Progenitor cell of endocrine pancreas (in vitro differentiated cells): ENCODE measurements around the gene ASB6. TPM values are rescaled to one million over a fixed set of nuclear protein-coding genes. Genes with fewer than 3 reads are reported as not detected.
A peak's percentile ranks its signal among the peaks of the same experiment; 100 is the strongest.

ENCODE experiments used
- DNase-seq: peaks from one replicate; pipeline ENCODE4 v3.0.0; 2021; ENCODE audit warnings: low spot score; ENCODE audit not compliant: unreplicated experiment
- H3K27ac Mint-ChIP-seq: 2 replicates; pipeline ENCODE4 v1.8.0; 2021; ENCODE audit warnings: mild to moderate bottlenecking, moderate library complexity, mixed read lengths
- H3K27me3 Mint-ChIP-seq: 2 replicates; pipeline ENCODE4 v1.8.0; 2021; ENCODE audit warnings: mixed read lengths
- H3K36me3 Mint-ChIP-seq: 2 replicates; pipeline ENCODE4 v1.8.0; 2022; ENCODE audit warnings: mixed read lengths; ENCODE audit not compliant: insufficient read depth
- H3K4me1 Mint-ChIP-seq: 2 replicates; pipeline ENCODE4 v1.8.0; 2021; ENCODE audit warnings: low read depth, mixed read lengths
- H3K4me3 Mint-ChIP-seq: 2 replicates; pipeline ENCODE4 v1.8.0; 2021; ENCODE audit warnings: low read depth, mild to moderate bottlenecking, moderate library complexity, mixed read lengths
- H3K9me3 Mint-ChIP-seq: 2 replicates; pipeline ENCODE4 v1.8.0; 2021; ENCODE audit warnings: low read depth, mixed read lengths
- total RNA-seq: library from RNA; stranded (reverse); gene quantifications from 2 replicates; pipeline ENCODE4 v1.2.1, GENCODE V29; 2021
- TF ChIP-seq, protein P1 (sequence below): fragments of 200-600 bp; sonication (generic); IDR thresholded peaks from one replicate; pipeline ENCODE4 v1.5.0; 2021; ENCODE audit warnings: antibody characterized with exemption, mild to moderate bottlenecking; ENCODE audit not compliant: unreplicated experiment

The ASB6 gene
- total RNA-seq, 1 donor from 2014 or later: 19.7 TPM

DNA sequence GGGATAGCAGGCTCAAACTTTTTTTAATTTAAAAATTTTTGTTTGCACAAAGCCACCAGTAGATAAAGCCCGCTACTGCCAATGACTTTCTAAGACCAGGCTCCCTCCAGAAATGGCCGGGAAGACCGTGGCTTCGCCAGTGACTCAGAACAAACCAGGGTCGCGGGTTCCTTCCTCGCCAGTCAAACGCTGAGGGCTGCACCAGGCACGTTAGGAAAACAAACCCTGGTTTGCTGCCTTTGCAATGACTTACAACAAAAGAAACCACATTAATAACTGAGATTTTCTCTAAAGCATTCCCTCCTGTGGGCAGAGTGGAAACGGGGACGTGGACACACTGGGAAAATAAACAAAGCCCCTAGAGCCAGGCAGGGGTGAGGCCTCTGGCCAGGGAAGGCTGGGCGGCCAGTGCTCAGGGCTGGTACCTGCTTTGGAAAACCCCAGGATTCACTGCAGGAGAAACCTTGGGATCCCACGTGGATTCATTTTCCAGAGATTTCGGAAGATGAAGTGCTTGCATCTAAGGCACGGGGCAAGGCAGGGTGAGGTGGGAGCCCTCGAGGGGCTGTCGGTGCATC, 27.3 kb upstream of the ASB6 start:
- H3K9me3 Mint-ChIP-seq: no peaks in the 10 kb centered on the region
- TF ChIP-seq, protein P1, sequence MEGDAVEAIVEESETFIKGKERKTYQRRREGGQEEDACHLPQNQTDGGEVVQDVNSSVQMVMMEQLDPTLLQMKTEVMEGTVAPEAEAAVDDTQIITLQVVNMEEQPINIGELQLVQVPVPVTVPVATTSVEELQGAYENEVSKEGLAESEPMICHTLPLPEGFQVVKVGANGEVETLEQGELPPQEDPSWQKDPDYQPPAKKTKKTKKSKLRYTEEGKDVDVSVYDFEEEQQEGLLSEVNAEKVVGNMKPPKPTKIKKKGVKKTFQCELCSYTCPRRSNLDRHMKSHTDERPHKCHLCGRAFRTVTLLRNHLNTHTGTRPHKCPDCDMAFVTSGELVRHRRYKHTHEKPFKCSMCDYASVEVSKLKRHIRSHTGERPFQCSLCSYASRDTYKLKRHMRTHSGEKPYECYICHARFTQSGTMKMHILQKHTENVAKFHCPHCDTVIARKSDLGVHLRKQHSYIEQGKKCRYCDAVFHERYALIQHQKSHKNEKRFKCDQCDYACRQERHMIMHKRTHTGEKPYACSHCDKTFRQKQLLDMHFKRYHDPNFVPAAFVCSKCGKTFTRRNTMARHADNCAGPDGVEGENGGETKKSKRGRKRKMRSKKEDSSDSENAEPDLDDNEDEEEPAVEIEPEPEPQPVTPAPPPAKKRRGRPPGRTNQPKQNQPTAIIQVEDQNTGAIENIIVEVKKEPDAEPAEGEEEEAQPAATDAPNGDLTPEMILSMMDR: no peak

DNA sequence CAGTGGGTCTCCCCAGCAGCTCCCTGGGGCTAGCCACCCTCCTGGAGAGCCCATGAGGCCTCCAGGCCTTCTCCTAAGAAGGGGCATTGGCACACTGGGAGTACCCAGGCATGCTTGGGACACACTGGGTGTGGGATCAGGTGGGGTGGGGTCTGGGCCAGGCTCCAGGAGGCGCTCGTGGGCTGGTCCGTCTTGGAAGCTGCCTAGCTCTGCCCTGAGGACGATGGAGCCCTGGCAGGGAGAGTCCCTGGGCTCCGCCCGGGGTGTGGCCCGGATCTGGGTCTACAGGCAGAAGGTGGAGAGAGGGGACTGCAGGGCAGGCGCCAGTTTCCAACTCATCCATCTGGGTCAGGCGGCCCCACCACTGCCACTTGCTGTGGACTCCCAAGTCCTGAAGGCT, 25.9 kb upstream of the ASB6 start:
- TF ChIP-seq, protein P1: no peak
- Mint-ChIP-seq H3K36me3 (no peaks in the 10 kb centered on the region), H3K27me3 (peaks cover 25% of the 10 kb centered on the region), H3K4me3 (no peak overlapping the region), H3K27ac (no peak overlapping the region), H3K9me3 (no peaks in the 10 kb centered on the region), H3K4me1 (no peaks in the 10 kb centered on the region)
- DNase-seq: no peak

More for the DNA sequence above, 27.3 kb upstream of the ASB6 start:
- H3K4me1 Mint-ChIP-seq: no peaks in the 10 kb centered on the region
- H3K4me3 Mint-ChIP-seq: no peak overlapping the region
- H3K36me3 Mint-ChIP-seq: no peaks in the 10 kb centered on the region
- DNase-seq: no peak
- H3K27me3 Mint-ChIP-seq: peaks cover 20% of the 10 kb centered on the region
- H3K27ac Mint-ChIP-seq: no peak overlapping the region

DNA sequence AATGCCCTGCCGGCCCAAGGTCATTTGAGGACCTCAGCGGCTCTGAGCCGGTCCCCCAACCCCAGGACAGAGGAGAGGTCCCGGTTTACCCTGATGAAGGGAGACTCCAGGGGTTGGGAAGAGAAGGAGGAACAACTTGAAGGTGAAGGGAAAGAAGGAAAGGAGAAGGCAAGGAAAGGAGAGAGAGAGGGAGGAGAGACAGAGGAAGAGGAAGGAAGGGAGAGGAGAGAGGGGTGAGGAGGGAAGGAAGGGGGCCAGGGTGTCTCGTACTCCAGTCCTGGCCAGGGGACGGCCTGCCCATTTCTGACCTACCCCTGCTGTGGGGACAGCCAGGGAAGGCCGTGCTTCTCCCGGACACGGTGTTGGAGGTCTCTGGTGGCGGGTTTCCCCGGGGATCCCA, 25.4 kb upstream of the ASB6 start:
- DNase-seq: no peak
- Mint-ChIP-seq H3K36me3 (no peaks in the 10 kb centered on the region), H3K27ac (no peak overlapping the region), H3K4me1 (no peaks in the 10 kb centered on the region), H3K9me3 (no peaks in the 10 kb centered on the region), H3K27me3 (peaks cover 28% of the 10 kb centered on the region), H3K4me3 (no peak overlapping the region)
- TF ChIP-seq, protein P1: no peak

DNA sequence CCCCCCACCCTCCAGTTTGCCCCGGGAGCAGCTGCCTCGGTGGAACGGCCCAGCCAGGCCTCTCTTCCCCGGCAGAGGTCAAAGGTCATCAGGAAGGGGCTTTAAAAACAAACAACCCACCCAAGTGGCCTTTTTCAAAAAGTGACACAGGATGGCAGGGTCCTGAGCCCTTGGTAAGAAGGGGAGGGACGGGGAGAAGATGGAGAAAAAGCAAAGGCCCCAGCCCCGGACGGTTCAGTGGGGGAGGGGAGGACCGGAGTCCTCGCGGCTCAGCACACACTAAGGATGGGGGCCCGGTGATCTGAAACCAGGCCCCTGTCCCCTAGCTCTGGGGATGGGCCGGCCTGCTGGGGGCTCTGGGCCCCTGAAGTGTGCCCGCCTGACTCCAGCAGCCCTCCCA, 24.6 kb upstream of the ASB6 start:
- no peaks in the 10 kb centered on the region for H3K4me1 Mint-ChIP-seq
- DNase-seq: no peak
- no peaks in the 10 kb centered on the region for H3K36me3 Mint-ChIP-seq
- no peak overlapping the region for H3K27ac Mint-ChIP-seq
- no peak overlapping the region for H3K4me3 Mint-ChIP-seq
- TF ChIP-seq, protein P1: no peak
- H3K27me3 Mint-ChIP-seq: peaks cover 28% of the 10 kb centered on the region
- H3K9me3 Mint-ChIP-seq: no peaks in the 10 kb centered on the region

DNA sequence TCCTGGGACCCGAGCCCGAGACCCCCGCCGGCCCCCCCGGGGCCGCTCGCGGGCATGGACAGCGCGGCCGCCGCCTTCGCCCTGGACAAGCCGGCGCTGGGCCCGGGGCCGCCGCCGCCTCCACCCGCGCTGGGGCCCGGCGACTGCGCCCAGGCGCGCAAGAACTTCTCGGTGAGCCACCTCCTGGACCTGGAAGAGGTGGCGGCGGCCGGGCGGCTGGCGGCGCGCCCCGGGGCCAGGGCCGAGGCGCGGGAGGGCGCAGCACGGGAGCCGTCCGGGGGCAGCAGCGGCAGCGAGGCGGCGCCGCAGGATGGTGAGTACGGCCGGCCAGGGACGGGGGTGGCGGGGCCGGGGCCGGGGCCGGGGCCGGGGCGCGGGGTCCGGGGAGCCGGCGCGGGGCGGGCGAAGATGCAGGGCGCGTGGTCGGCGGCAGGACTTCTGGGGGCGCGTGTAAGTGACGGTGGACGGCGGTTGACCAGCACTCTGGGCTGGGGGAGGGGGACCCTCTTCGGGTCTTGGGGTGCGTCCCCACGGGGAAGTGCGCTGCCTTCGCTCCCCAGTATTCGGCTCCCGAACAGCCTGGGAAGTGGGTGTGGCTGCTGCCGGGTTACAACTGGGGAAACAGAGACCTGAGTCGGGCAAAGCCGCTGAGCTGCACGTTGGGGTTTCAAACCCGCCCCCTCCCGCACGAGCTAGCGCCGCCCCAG, 24.0 kb upstream of the ASB6 start:
- no peak overlapping the region for H3K27ac Mint-ChIP-seq
- H3K36me3 Mint-ChIP-seq: no peaks in the 10 kb centered on the region
- peaks cover 32% of the 10 kb centered on the region for H3K27me3 Mint-ChIP-seq
- H3K9me3 Mint-ChIP-seq: no peaks in the 10 kb centered on the region
- TF ChIP-seq, protein P1: no peak
- peak overlapping the region; percentile 29 for H3K4me3 Mint-ChIP-seq
- DNase-seq: no peak
- H3K4me1 Mint-ChIP-seq: no peaks in the 10 kb centered on the region
